Stimulated activated CD4-positive, alpha-beta T cell treated with anti-CD3 and anti-CD28 coated beads, Interleukin-2, amount 100 ng/mL, for 4 hours (primary cell): ENCODE results near the gene INAFM2.
A peak's percentile ranks its signal among the peaks of the same experiment; 100 is the strongest.

Experiments
- DNase-seq: peaks from one replicate; pipeline ENCODE4 v3.0.0-alpha.2; 2020; ENCODE audit warnings: low read depth

The INAFM2 gene

GRCh38 chr15:40329804-40330203 is 6.3 kb downstream of the INAFM2 start:
- DNase-seq: no peak

- DNase-seq: no peak
Observed at GRCh38 chr15:40330368-40330836, 6.9 kb downstream of the INAFM2 start.

- no peak for DNase-seq
Observed at GRCh38 chr15:40331026-40331425, 7.5 kb downstream of the INAFM2 start.

- no peak for DNase-seq
Observed at GRCh38 chr15:40331637-40332036, 8.1 kb downstream of the INAFM2 start.

- no peak for DNase-seq
Observed at GRCh38 chr15:40332113-40332781, 8.8 kb downstream of the INAFM2 start.

GRCh38 chr15:40333922-40334492 is 10.5 kb downstream of the INAFM2 start:
- DNase-seq: no peak

GRCh38 chr15:40334541-40334940 is 11.0 kb downstream of the INAFM2 start:
- no peak for DNase-seq

- no peak for DNase-seq
Observed at GRCh38 chr15:40334941-40335795, 11.7 kb downstream of the INAFM2 start.

GRCh38 chr15:40335938-40336743 is 12.6 kb downstream of the INAFM2 start:
- no peak for DNase-seq

- no peak for DNase-seq
Observed at GRCh38 chr15:40336744-40337122, 13.2 kb downstream of the INAFM2 start.

- DNase-seq: no peak
Observed at GRCh38 chr15:40337597-40337996, 14.1 kb downstream of the INAFM2 start.

- DNase-seq: peak; percentile 68
Observed at GRCh38 chr15:40338041-40338657, 14.7 kb downstream of the INAFM2 start.

- DNase-seq: no peak
Observed at GRCh38 chr15:40338921-40339620, 15.6 kb downstream of the INAFM2 start.

GRCh38 chr15:40339621-40339945 is 16.1 kb downstream of the INAFM2 start:
- no peak for DNase-seq

- DNase-seq: no peak
Observed at GRCh38 chr15:40340038-40340739, 16.7 kb downstream of the INAFM2 start.

GRCh38 chr15:40340740-40341400 is 17.4 kb downstream of the INAFM2 start, which contains the start of gene CCDC9B:
Gene CCDC9B (minus strand): TSS chr15:40340939. CDS start chr15:40340819, 120 bp downstream.
- no peak for DNase-seq

- DNase-seq: no peak
Observed at GRCh38 chr15:40342416-40343320, 19.2 kb downstream of the INAFM2 start.

GRCh38 chr15:40343512-40343911 is 20.0 kb downstream of the INAFM2 start:
- no peak for DNase-seq

- no peak for DNase-seq
Observed at GRCh38 chr15:40344217-40344616, 20.7 kb downstream of the INAFM2 start.
